Measurements from ENCODE around the gene TMEM185B.
A peak's percentile ranks its signal among the peaks of the same experiment; 100 is the strongest.

TMEM185B gene

DNA sequence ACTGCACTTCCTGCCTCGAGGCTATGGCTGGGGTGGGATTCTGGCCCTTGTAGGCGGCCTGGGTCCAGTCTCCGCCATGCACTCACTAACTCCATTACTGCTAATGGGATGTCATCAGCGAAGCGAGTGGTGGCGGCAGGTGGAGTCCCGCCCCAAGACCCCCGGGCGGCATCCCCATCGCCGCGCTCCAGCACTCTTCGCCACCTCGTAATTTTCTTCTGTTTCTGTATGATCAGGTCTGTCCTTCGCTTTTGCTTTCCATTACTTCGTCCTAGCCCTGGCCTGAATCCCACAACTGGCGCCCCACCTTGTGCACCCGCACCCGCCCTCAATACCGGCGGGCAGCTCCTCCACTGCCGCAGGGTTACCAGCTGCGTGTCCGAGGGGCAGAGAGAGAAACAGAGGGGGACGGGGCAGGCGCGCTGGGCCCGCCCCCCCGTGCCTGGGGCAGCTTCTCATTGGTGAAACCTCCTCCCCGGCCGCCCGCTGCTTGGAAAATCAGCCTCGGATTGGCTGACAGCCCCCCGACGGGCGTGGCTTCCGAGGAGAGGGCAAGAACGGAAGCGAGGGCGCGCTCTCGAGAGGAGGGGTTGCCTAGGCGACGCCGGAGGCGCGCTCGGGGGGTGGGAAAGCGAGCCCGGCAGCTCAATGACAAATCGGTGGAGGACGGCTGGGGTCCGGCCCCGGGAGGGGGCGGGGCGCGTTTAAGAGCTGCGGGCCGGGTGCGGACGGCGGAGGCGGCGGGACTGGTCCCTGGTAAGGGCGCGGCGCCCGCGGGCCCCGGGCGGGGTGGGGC, 29.2 kb upstream of the TMEM185B start, which contains the start of gene RALB:
RALB (plus strand) TSS at position 628 of the 796 bp plus-strand sequence. CDS start 25,813 bp downstream, outside the sequence.
- peak; percentile 99 for DNase-seq (ENCODE audit: low spot score)
- H3K27ac ChIP-seq: peak within 1 kb of the TSS; percentile 92
- TF ChIP-seq CTCF (conservative IDR thresholded peaks at IDR 0.05; ENCODE audit: low read depth): no peak
- POLR2A ChIA-PET (ENCODE audit: low non-redundant PET): interaction anchor here (0.6 to 1.4 kb wide), 4 partner anchors 10 to 20 kb away, joined by 3 to 8 read pairs (median 3); no protein-coding TSS in a partner anchor
- CTCF ChIA-PET: interaction anchor here (0.6 to 1.0 kb wide), 5 partner anchors 26 to 1268 kb away, joined by 3 to 4 read pairs (median 3); partner anchors contain the start of gene TMEM185B

DNA sequence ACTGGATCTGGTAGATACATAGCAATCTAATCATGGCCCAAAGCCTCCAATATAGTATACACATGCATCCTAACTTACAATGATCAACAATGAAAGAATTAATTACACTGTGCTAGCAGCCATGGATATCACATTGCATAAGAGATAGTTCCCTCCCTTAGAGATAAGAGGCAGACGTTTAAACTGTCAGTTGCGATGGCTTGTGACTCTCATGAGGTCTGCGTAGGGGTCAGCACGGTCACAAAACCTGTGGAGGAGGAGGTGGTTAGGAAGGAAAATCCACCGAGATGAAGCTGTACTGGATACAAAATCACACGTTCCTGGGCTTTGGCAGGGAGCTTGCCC, 28.7 kb upstream of the TMEM185B start:
- ChIA-PET CTCF (interaction anchor here (0.6 to 1.0 kb wide), 3 partner anchors 27 to 61 kb away, joined by 3 read pairs; partner anchors contain the start of gene TMEM185B), POLR2A (ENCODE audit: low non-redundant PET) (interaction anchor here (0.9 to 1.4 kb wide), 3 partner anchors 9 to 19 kb away, joined by 3 to 8 read pairs (median 3); no protein-coding TSS in a partner anchor)
- no peak for DNase-seq (ENCODE audit: low spot score)
- TF ChIP-seq CTCF (conservative IDR thresholded peaks at IDR 0.05; ENCODE audit: low read depth): no peak
- peak overlapping the region; percentile 92 for H3K27ac ChIP-seq

- no peak overlapping the region for H3K27ac ChIP-seq
- ChIA-PET POLR2A (ENCODE audit: low non-redundant PET) (no interaction called here), CTCF (interaction anchor here (1.0 kb wide), 1 partner anchor 62 kb away, joined by 3 read pairs; no protein-coding TSS in a partner anchor)
- DNase-seq (ENCODE audit: low spot score): no peak
- no peak for TF ChIP-seq CTCF (conservative IDR thresholded peaks at IDR 0.05; ENCODE audit: low read depth)
These were observed 27.9 kb upstream of the TMEM185B start for GRCh38 chr2:120251078-120251477.

- POLR2A ChIA-PET (ENCODE audit: low non-redundant PET): no interaction called here
- no peak for DNase-seq (ENCODE audit: low spot score)
- CTCF ChIA-PET: interaction anchor here (0.5 kb wide), 1 partner anchor 27 kb away, joined by 5 read pairs; no protein-coding TSS in a partner anchor
- no peak for TF ChIP-seq CTCF (conservative IDR thresholded peaks at IDR 0.05; ENCODE audit: low read depth)
- H3K27ac ChIP-seq: no peak overlapping the region
These were observed 27.4 kb upstream of the TMEM185B start for GRCh38 chr2:120250640-120251039.

- DNase-seq (ENCODE audit: low spot score): no peak
- ChIA-PET CTCF (no interaction called here), POLR2A (ENCODE audit: low non-redundant PET) (no interaction called here)
- no peak for TF ChIP-seq CTCF (conservative IDR thresholded peaks at IDR 0.05; ENCODE audit: low read depth)
- no peak overlapping the region for H3K27ac ChIP-seq
These were observed 24.7 kb upstream of the TMEM185B start for GRCh38 chr2:120247851-120248250.

DNA sequence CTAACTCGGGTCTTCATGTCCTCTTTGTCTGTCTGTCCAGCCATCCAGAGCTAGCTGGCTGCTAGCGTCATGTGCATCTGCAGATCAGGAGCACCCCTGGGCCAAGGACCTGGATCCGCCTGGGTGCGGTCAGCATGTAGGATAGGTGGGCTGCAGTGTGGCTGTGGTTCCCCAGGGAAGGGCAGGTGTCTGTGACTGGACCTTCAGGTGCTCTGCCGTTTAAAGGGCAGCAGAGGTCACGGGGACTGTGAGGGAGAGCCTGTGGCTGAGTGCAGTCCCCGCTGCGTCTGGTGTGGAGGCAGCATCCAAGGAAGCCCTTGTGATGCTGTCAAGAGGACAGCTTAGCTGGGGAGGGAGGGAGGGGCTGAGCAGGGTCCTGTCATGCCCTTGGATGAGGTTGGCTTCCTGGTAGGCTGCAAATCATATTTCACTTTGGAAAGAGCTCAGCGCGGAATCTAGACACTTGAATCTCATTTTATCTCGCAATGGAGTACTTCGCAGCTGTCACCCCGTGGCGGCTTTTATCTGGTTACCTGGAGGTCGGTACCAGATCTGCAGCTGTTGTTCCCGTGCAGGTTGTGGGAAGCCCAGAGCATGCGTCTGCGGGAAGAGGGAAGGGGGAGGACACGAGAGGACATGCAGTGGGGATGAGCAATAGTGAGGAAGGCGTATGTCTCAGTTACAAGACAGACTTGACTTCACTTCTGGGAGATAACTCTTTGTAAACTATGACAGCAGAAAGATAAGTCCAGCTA, 23.5 kb upstream of the TMEM185B start:
- no peak for DNase-seq (ENCODE audit: low spot score)
- H3K27ac ChIP-seq: peak overlapping the region; percentile 74; the same call in 1 of the 2 replicates
- TF ChIP-seq CTCF (conservative IDR thresholded peaks at IDR 0.05; ENCODE audit: low read depth): no peak
- POLR2A ChIA-PET (ENCODE audit: low non-redundant PET): no interaction called here
- CTCF ChIA-PET: interaction anchor here (0.6 kb wide), 1 partner anchor 15 kb away, joined by 3 read pairs; no protein-coding TSS in a partner anchor

Data from RWPE1 (cell line).